NK-92 (cell line): ENCODE data around the gene ART3.
"Not testable (repeated sequence)": the region's sequence is repeated elsewhere in the genome, so short reads cannot be mapped to it uniquely, and the experiment has no call there.

Experiments used
- DNase-seq: peaks from one replicate; lab custom pipeline; 2025; ENCODE audit not compliant: unreplicated experiment; lab: John Stamatoyannopoulos, UW

ART3 gene

GRCh38 chr4:76074468-76074867 lies at the start of gene ART3:
ART3 (plus strand) TSS chr4:76074709; CDS start chr4:76075890, 1,181 bp downstream.
- DNase-seq = no peak

- DNase-seq = no peak
Measured at GRCh38 chr4:76028350-76028765, 46.2 kb upstream of the ART3 start.

DNA sequence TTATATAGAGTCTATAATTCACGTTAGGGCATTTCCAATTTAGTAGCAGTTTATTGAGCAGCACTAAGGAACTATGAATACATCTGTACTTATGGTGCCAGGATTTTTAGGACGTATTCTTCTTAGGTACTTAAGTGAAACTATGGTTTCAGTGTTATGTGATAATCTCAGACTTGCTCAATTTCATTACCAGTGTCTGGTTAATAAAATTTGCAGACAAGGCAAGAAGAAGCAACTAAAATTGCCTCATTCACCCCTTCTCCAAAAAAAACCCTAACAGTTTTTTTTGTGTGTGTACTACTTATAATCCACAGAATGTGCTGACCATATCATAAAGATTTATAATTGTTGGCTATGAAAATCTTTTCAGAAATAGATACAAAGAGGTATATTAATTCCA lies 45.2 kb upstream of the ART3 start:
- DNase-seq = no peak

- DNase-seq = no peak
Measured at GRCh38 chr4:76035141-76035540, 39.4 kb upstream of the ART3 start.

- no peak for DNase-seq
Measured at GRCh38 chr4:76035799-76036380, 38.6 kb upstream of the ART3 start, which contains the start of gene CXCL11. CXCL11 (minus strand) TSS chr4:76036070; CDS start chr4:76035987, 83 bp downstream.

DNA sequence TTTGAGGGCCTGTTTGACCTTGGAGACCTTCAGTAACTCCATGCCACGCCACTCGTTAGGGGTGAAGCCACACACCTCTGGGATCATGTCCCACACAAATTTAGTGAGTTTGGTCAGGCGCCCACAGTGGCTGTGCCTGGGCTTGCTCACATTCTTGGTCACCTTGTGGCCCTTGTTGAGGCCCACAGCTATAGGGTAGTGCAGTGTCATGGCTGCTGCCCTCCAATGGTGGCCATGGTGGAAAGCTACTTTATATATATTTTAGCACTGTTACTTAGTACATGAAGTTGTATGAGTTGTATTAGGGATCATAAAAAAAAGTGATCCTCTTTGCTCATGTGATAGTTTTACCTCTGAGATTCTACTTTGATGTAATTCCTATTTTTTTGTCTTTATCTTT lies 37.7 kb upstream of the ART3 start:
- DNase-seq = no peak

DNA sequence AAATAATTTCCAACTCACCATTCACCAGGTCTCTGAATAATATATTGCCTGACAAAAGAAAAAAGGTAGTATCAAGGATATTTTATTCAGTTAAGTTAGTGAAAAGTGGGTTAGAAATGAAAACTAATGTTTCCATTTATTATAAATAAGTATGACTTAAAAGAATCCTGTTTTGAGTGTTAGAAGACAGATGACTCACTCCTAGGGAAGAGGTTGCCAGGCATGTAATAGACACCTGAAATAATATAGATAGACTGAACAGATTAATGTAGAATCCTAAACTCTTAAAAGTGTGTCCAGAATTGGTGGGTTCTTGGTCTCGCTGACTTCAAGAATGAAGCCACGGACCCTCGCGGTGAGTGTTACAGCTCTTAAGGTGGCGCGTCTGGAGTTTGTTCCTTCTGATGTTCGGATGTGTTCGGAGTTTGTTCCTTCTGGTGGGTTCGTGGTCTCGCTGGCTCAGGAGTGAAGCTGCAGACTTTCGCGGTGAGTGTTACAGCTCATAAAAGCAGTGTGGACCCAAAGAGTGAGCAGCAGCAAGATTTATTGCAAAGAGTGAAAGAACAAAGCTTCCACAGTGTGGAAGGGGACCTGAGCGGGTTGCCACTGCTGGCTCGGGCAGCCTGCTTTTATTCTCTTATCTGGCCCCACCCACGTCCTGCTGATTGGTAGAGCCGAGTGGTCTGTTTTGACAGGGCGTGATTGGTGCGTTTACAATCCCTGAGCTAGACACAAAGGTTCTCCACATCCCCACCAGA lies 32.1 kb upstream of the ART3 start:
- DNase-seq = not testable (repeated sequence)

DNA sequence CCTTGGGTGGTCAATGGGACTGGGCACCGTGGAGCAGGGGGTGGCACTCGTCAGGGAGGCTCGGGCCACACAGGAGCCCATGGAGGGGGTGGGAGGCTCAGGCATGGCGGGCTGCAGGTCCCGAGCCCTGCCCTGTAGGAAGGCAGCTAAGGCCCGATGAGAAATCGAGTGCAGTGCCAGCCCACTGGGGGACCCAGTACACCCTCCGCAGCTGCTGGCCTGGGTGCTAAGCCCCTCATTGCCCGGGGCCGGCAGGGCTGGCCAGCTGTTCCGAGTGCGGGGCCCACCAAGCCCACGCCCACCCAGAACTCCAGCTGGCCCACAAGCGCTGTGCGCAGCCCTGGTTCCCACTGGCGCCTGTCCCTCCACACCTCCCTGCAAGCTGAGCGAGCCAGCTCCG lies 31.2 kb upstream of the ART3 start:
- DNase-seq = not testable (repeated sequence)

DNA sequence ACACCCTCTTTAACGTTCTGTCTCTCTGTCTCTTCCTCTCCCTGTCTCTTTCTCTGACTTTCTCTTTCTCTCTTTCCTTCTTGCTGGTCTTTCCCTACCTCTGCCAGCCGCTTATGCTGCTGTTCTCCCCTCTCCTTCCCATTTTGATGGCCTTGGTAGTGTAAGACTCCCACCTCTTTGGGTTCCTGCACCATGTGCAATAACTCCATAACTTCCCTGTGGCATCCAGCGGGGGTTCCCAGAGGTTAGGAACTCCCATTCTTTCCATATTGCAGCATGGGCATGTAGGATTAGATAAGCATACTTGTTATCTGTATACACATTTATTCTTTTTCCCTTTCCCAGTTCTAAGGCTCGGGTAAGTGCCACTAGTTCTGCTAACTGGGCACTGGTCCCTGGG lies 29.8 kb upstream of the ART3 start:
- DNase-seq = not testable (repeated sequence)

- not testable (repeated sequence) for DNase-seq
Measured at GRCh38 chr4:76049860-76050416, 24.6 kb upstream of the ART3 start.

DNA sequence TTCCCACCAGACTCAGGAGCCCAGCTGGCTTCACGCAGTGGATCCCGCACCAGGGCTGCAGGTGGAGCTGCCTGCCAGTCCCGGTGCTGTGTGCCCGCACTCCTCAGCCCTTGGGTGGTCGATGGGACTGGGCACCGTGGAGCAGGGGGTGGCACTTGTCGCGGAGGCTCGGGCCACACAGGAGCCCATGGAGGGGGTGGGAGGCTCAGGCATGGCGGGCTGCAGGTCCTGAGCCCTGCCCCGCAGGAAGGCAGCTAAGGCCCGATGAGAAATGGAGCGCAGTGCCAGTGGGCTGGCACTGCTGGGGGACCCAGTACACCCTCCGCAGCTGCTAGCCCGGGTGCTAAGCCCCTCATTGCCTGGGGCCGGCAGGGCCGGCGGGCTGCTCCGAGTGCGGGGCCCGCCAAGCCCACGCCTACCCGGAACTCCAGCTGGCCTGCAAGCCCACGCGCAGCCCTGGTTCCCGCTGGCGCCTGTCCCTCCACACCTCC lies 23.9 kb upstream of the ART3 start:
- not testable (repeated sequence) for DNase-seq

- DNase-seq = no peak
Measured at GRCh38 chr4:76053730-76054129, 20.8 kb upstream of the ART3 start.

GRCh38 chr4:76055016-76055415 lies 19.5 kb upstream of the ART3 start:
- no peak for DNase-seq

- no peak for DNase-seq
Measured at GRCh38 chr4:76055421-76055820, 19.1 kb upstream of the ART3 start.

GRCh38 chr4:76058302-76058701 lies 16.2 kb upstream of the ART3 start:
- DNase-seq = no peak

- no peak for DNase-seq
Measured at GRCh38 chr4:76058888-76059426, 15.6 kb upstream of the ART3 start.

DNA sequence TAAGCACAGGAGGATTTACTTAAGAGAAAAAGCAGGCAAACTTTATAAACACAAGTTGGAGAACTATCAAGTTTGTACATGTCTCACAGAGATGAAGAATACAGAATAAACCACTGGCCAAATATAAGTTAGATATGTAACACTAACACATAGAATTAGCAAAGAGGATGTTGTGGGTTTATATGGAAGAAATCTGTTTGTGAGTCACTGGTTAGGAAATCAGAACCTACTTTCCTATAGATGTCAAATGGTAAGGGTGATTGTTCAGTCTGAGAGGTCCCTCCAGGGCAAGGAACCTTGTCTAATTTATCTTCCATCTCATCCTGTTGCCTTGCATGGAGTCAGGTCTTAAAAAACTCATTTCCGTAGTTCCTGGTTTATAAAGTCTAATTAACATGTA lies 14.8 kb upstream of the ART3 start:
- DNase-seq = no peak

DNA sequence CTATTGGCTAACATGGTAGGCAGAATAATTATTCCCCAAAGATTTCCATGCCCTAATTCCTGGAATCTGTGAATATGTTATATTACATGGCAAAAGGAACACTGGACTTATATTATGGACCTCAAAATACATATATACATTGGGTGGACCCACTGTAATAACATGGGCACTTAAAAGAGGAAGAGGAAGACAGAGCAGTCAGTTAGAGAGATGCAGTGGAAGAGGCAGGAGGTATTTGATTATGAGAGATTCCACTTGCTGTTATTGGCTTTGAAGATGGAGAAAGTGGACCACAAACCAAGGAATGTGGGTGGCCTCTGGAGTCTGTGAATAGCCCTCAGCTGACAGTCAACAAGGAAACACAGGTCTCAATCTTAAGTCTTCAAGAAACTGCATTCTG lies 14.0 kb upstream of the ART3 start:
- DNase-seq = no peak

DNA sequence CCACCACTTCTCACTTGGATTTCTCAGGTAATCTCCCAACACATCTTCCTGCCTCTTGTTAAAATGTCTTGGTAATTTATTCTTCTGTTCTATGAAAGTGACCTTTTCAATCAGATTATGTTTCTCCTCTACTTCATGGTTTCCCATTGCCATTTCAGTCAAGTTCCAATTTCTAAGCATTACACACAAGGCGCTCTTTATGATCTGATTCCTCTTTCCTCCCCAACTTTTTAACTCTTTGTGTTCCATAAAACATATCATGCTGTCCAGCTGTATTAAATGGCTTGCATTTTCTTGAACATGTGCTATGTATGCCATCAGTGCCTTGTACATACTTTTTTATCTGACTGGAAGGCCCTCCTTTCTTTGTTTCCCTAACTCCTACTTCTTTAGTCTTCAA lies 13.1 kb upstream of the ART3 start:
- DNase-seq = no peak

DNA sequence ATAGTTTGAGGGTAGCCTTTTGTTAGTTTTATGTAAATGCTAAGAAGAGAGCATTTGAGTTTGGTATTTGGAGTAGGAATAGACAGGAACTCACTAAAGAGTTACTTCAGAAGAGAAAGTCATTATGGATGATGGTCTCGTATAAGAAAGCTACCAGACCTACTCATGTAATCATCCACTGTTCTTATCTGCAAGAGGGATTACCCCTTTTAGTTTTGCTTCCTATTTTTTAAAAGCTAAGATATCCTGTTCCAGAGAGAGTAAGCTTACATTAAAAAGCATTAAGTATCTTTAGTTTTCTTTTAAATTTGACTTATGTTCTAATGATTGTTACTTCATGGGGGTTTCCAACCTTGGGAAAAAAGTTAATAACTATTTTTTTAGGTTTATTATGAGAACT lies 12.5 kb upstream of the ART3 start:
- DNase-seq = no peak

- no peak for DNase-seq
Measured at GRCh38 chr4:76066546-76066945, 8.0 kb upstream of the ART3 start.
